Spinal cord (tissue), 10 donors: ENCODE results near the gene NCEH1. TPM values are rescaled to one million over a fixed set of nuclear protein-coding genes. Genes with fewer than 3 reads are reported as not detected.

Experiments used
- DNase-seq, 6 donors: peaks; one replicate each; pipeline versions ENCODE4 v3.0.0 to v3.0.0-alpha.2; 2013 to 2015; ENCODE audit warnings: low spot score in 6 of 6, low read depth in 4 of 6
- H3K27ac ChIP-seq: one replicate; pipeline ENCODE4 v1.5.1; 2013; ENCODE audit warnings: low read depth, low read length, control low read depth
- H3K27me3 ChIP-seq: one replicate; pipeline ENCODE4 v1.6.1; 2013; ENCODE audit warnings: low read length; ENCODE audit not compliant: control insufficient read depth, insufficient read depth
- H3K36me3 ChIP-seq: one replicate; pipeline ENCODE4 v1.6.1; 2013; ENCODE audit warnings: low read length; ENCODE audit not compliant: control insufficient read depth, insufficient read depth
- H3K4me1 ChIP-seq: one replicate; pipeline ENCODE4 v1.6.1; 2013; ENCODE audit warnings: low read length; ENCODE audit not compliant: control insufficient read depth, insufficient read depth
- H3K4me3 ChIP-seq: one replicate; pipeline ENCODE4 v1.5.1; 2013; ENCODE audit warnings: low read depth, low read length, control low read depth
- H3K9me3 ChIP-seq: one replicate; pipeline ENCODE4 v1.6.1; 2013; ENCODE audit warnings: low read length; ENCODE audit not compliant: control insufficient read depth, insufficient read depth
- WGBS: methylation state at CpG from one replicate; pipeline ENCODE4 v1.1.5; 2013; ENCODE audit warnings: missing lambda C conversion rate; ENCODE audit not compliant: insufficient coverage; 5-methylcytosine and 5-hydroxymethylcytosine counted together
- polyA plus RNA-seq, 2 donors: library from polyadenylated mRNA; unstranded; fragments of 120-200 nt; gene quantifications; one replicate each; pipeline ENCODE4 v1.2.1, GENCODE V29; 2013; ENCODE audit not compliant: insufficient read length in 2 of 2
- total RNA-seq, 2 donors: library from RNA; depleted of rRNA in 1 of 2; stranded (reverse); fragments of 120-200 nt in 1 of 2; fragments of >200 nt in 1 of 2; gene quantifications; one replicate each; pipeline versions ENCODE4 v1.2.3 to v1.2.4, GENCODE V29; 2013 to 2014
- donor health status: healthy.

The NCEH1 gene
- total and polyA plus RNA-seq, 4 donors = 4.0 to 16.3 (median 11.4) TPM

GRCh38 chr3:172641291-172641690 lies 69.6 kb downstream of the NCEH1 start:
- no peak overlapping the region for H3K27ac ChIP-seq
- no peak overlapping the region for H3K4me3 ChIP-seq
- no peak for DNase-seq
- H3K36me3 ChIP-seq = no peaks in the 10 kb centered on the region
- 100% methylated on average over 3 of the region's 5 CpGs for WGBS
- H3K4me1 ChIP-seq = no peaks in the 10 kb centered on the region
- H3K27me3 ChIP-seq = no peaks in the 10 kb centered on the region
- no peaks in the 10 kb centered on the region for H3K9me3 ChIP-seq

GRCh38 chr3:172640751-172641150 lies 70.1 kb downstream of the NCEH1 start:
- Histone ChIP-seq H3K36me3 (no peaks in the 10 kb centered on the region), H3K4me1 (no peaks in the 10 kb centered on the region), H3K9me3 (no peaks in the 10 kb centered on the region), H3K4me3 (no peak overlapping the region), H3K27ac (no peak overlapping the region), H3K27me3 (no peaks in the 10 kb centered on the region)
- WGBS = 100% methylated on average over 3 of the region's 5 CpGs
- DNase-seq = no peak

- no peaks in the 10 kb centered on the region for H3K27me3 ChIP-seq
- no peak overlapping the region for H3K27ac ChIP-seq
- no peak for DNase-seq
- 92% methylated on average over 2 of the region's 3 CpGs for WGBS
- H3K4me3 ChIP-seq = no peak overlapping the region
- H3K36me3 ChIP-seq = no peaks in the 10 kb centered on the region
- no peaks in the 10 kb centered on the region for H3K4me1 ChIP-seq
- no peaks in the 10 kb centered on the region for H3K9me3 ChIP-seq
Observed at GRCh38 chr3:172635588-172635987, 75.3 kb downstream of the NCEH1 start.

- no peak overlapping the region for H3K27ac ChIP-seq
- no peak overlapping the region for H3K4me3 ChIP-seq
- H3K9me3 ChIP-seq = no peaks in the 10 kb centered on the region
- DNase-seq = peak in 1 of 6 donors; percentile 28
- H3K36me3 ChIP-seq = no peaks in the 10 kb centered on the region
- 79% methylated on average over 3 of the region's 3 CpGs for WGBS
- H3K4me1 ChIP-seq = no peaks in the 10 kb centered on the region
- H3K27me3 ChIP-seq = no peaks in the 10 kb centered on the region
Observed at GRCh38 chr3:172634948-172635347, 75.9 kb downstream of the NCEH1 start.

- no peaks in the 10 kb centered on the region for H3K9me3 ChIP-seq
- no peaks in the 10 kb centered on the region for H3K36me3 ChIP-seq
- H3K27ac ChIP-seq = no peak overlapping the region
- H3K4me1 ChIP-seq = no peaks in the 10 kb centered on the region
- no CpG with 5 or more reads among the region's 1 CpG for WGBS
- H3K4me3 ChIP-seq = no peak overlapping the region
- H3K27me3 ChIP-seq = no peaks in the 10 kb centered on the region
- DNase-seq = no peak
Observed at GRCh38 chr3:172630316-172630715, 80.6 kb downstream of the NCEH1 start.

- no peak for DNase-seq
- 100% methylated on average over 1 of the region's 5 CpGs for WGBS
Observed at GRCh38 chr3:172629470-172629869, 81.4 kb downstream of the NCEH1 start.

GRCh38 chr3:172627057-172627809 lies 83.6 kb downstream of the NCEH1 start:
- H3K4me3 ChIP-seq = no peak overlapping the region
- no peak overlapping the region for H3K27ac ChIP-seq
- WGBS = 89% methylated on average over 2 of the region's 5 CpGs
- H3K9me3 ChIP-seq = no peaks in the 10 kb centered on the region
- no peaks in the 10 kb centered on the region for H3K4me1 ChIP-seq
- DNase-seq = no peak
- H3K27me3 ChIP-seq = no peaks in the 10 kb centered on the region
- H3K36me3 ChIP-seq = no peaks in the 10 kb centered on the region

More at GRCh38 chr3:172629470-172629869, 81.4 kb downstream of the NCEH1 start:
- H3K36me3 ChIP-seq = no peaks in the 10 kb centered on the region
- H3K27ac ChIP-seq = no peak overlapping the region
- no peak overlapping the region for H3K4me3 ChIP-seq
- H3K4me1 ChIP-seq = no peaks in the 10 kb centered on the region
- no peaks in the 10 kb centered on the region for H3K9me3 ChIP-seq
- no peaks in the 10 kb centered on the region for H3K27me3 ChIP-seq

GRCh38 chr3:172626021-172626640 lies 84.7 kb downstream of the NCEH1 start:
- no peak for DNase-seq
- no peak overlapping the region for H3K4me3 ChIP-seq
- no peaks in the 10 kb centered on the region for H3K27me3 ChIP-seq
- no peaks in the 10 kb centered on the region for H3K9me3 ChIP-seq
- no peak overlapping the region for H3K27ac ChIP-seq
- WGBS = no CpG with 5 or more reads among the region's 3 CpGs
- no peaks in the 10 kb centered on the region for H3K36me3 ChIP-seq
- no peaks in the 10 kb centered on the region for H3K4me1 ChIP-seq

- no peaks in the 10 kb centered on the region for H3K4me1 ChIP-seq
- no peaks in the 10 kb centered on the region for H3K9me3 ChIP-seq
- no peaks in the 10 kb centered on the region for H3K36me3 ChIP-seq
- no peak for DNase-seq
- H3K27ac ChIP-seq = no peak overlapping the region
- H3K4me3 ChIP-seq = no peak overlapping the region
- H3K27me3 ChIP-seq = no peaks in the 10 kb centered on the region
- WGBS = 97% methylated on average over 2 of the region's 2 CpGs
Observed at GRCh38 chr3:172625404-172625803, 85.5 kb downstream of the NCEH1 start.

- no peaks in the 10 kb centered on the region for H3K4me1 ChIP-seq
- WGBS = 96% methylated on average over 8 of the region's 9 CpGs
- H3K9me3 ChIP-seq = no peaks in the 10 kb centered on the region
- H3K27me3 ChIP-seq = no peaks in the 10 kb centered on the region
- no peak for DNase-seq
- no peak overlapping the region for H3K4me3 ChIP-seq
- H3K27ac ChIP-seq = no peak overlapping the region
- no peaks in the 10 kb centered on the region for H3K36me3 ChIP-seq
Observed at GRCh38 chr3:172624999-172625398, 85.9 kb downstream of the NCEH1 start.
